GM12865 (cell line): ENCODE measurements around the gene EIF4G3.

Experiments used
- DNase-seq: peaks from one replicate; pipeline ENCODE4 v3.0.0; 2010; ENCODE audit warnings: low read depth
- H3K4me3 ChIP-seq: 2 replicates; pipeline ENCODE4 v1.5.1; 2011; ENCODE audit warnings: mild to moderate bottlenecking, low read depth, low read length, control low read depth
- CTCF ChIP-seq: IDR thresholded peaks from 2 replicates; pipeline ENCODE4 v1.5.1; 2011; ENCODE audit warnings: low read length, control low read depth, low read depth, inconsistent platforms; ENCODE audit not compliant: insufficient read depth; ENCODE audit errors: missing control alignments

EIF4G3 gene

GRCh38 chr1:20899154-20899972 is 277.3 kb downstream of the EIF4G3 start:
- no peak overlapping the region for H3K4me3 ChIP-seq
- no peak for DNase-seq
- TF ChIP-seq CTCF, result no peak

GRCh38 chr1:20896826-20897225 is 279.9 kb downstream of the EIF4G3 start:
- no peak for TF ChIP-seq CTCF
- no peak for DNase-seq
- no peak overlapping the region for H3K4me3 ChIP-seq

- H3K4me3 ChIP-seq, result no peak overlapping the region
- DNase-seq, result no peak
- TF ChIP-seq CTCF, result no peak
Observed at GRCh38 chr1:20893931-20894330, 282.8 kb downstream of the EIF4G3 start.

DNA sequence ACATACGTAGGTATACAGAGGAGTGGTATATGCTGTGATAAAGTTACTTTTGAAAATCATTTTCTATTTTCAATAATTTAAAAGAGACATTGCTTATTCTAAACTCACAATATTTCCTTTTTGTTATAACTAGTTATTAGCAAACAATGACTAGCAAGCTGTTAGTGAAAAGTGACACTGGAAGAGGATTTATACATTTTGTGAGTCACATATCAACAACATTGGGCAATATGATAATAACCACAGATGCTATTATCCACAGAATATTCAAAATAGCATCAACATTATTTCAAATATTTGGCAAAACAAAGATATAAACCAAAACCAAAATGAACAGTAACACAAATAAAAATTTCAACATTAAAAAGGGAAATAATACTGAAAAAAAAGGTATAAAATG is 285.6 kb downstream of the EIF4G3 start:
- no peak for TF ChIP-seq CTCF
- no peak for DNase-seq
- H3K4me3 ChIP-seq, result no peak overlapping the region

DNA sequence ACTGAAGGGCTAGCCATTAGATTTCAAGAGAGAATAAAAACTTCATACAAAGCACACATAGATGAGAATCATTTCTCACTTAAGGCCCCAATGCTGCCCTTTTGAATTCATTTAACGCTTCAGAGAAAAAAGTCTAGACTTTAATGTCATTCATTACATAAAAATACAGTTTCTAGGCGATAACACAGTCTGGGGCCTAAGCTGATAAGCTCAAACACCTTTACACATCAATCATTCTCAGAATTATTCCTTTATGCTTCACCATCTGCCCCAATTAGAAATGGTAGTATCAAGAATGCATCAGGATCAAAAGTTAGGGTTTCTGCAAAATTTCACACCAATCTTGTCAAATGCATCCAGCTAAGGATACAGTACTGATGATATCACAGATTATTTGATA is 289.5 kb downstream of the EIF4G3 start:
- TF ChIP-seq CTCF, result no peak
- no peak for DNase-seq
- no peak overlapping the region for H3K4me3 ChIP-seq

- DNase-seq, result no peak
- no peak overlapping the region for H3K4me3 ChIP-seq
- no peak for TF ChIP-seq CTCF
Observed at GRCh38 chr1:20885121-20885520, 291.6 kb downstream of the EIF4G3 start.

DNA sequence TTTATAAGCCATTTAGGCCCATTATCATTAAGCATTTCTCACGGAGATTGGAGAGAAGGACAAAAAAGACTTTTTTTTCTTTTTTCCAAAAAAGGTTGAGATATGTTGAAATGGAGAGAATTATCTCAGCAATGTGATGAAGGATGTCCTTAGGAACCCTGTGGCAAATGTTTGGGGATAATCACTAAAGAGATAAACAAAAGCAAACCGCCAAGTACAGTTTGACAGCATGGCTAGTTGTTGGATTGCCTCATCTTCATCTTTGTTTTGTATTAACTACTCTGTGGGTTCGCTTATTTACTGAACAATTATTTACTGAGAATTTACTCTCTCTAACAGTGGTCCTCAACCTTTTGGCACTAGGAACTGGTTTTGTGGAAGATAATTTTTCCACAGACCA is 292.2 kb downstream of the EIF4G3 start:
- no peak for TF ChIP-seq CTCF
- no peak overlapping the region for H3K4me3 ChIP-seq
- no peak for DNase-seq
